GM13977 (cell line): ENCODE results near the gene TAF1.
"Not testable (repeated sequence)": the region's sequence is repeated elsewhere in the genome, so short reads cannot be mapped to it uniquely, and the experiment has no call there.

ENCODE experiments used
- DNase-seq: peaks from one replicate; pipeline ENCODE4 v3.0.0; 2012; ENCODE audit warnings: low spot score
- CTCF ChIP-seq: IDR thresholded peaks from 2 replicates; pipeline ENCODE4 v1.5.1; 2012; ENCODE audit warnings: mild to moderate bottlenecking, control low read depth; ENCODE audit not compliant: insufficient read depth; ENCODE audit errors: extremely low read depth, missing control alignments
- in situ Hi-C: fragments of 300-500 bp; cut with MboI; formaldehyde crosslinking; loops from one replicate; pipeline ENCODE4 v1.12.0; 2022; ENCODE audit warnings: low sequenced_read_pairs, low pct_unique_long_range_greater_than_20kb, mixed read lengths, inconsistent platforms; ENCODE audit not compliant: unreplicated experiment

The TAF1 gene

GRCh38 chrX:71509289-71509688 lies 143.1 kb downstream of the TAF1 start:
- in situ Hi-C loops = no loop called here
- TF ChIP-seq CTCF = no peak
- no peak for DNase-seq

GRCh38 chrX:71510161-71510560 lies 144.0 kb downstream of the TAF1 start:
- TF ChIP-seq CTCF = no peak
- DNase-seq = no peak
- in situ Hi-C loops = no loop called here

GRCh38 chrX:71513731-71514130 lies 147.6 kb downstream of the TAF1 start:
- DNase-seq, in situ Hi-C loops: not testable (repeated sequence)

GRCh38 chrX:71514367-71515037 lies 148.3 kb downstream of the TAF1 start:
- peak; percentile 50 for DNase-seq

DNA sequence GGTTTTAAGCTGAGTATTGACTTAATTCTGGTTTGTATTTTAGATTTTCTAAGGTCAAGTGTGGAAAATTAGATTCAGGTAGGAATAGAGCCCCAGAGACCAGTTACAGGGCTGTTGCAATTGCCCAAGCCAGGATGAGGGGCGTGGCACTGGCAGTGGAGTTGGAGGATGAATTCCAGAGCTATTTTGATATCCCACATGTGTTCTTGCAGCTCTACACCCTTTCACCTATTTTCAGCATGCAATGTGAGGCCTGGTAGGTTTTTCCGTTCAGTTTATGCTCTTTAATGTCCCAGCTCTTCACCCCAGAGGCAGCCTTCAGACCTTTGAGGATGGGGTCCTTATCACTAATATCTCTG lies 148.9 kb downstream of the TAF1 start:
- TF ChIP-seq CTCF = no peak
- no peak for DNase-seq
- in situ Hi-C loops = no loop called here

More at GRCh38 chrX:71514367-71515037, 148.3 kb downstream of the TAF1 start:
- in situ Hi-C loops = no loop called here
- TF ChIP-seq CTCF = peak; percentile 36
